Mesothelial cell of epicardium (in vitro differentiated cells): ENCODE results near the gene KCNMA1. TPM values are rescaled to one million over a fixed set of nuclear protein-coding genes. Genes with fewer than 3 reads are reported as not detected.

Experiments used
- DNase-seq, 2 experiments: peaks; one replicate each; pipeline ENCODE4 v3.0.0; 2021; ENCODE audit warnings: low spot score in 2 of 2; ENCODE audit not compliant: unreplicated experiment in 2 of 2
- H3K27ac Mint-ChIP-seq: 2 replicates; pipeline ENCODE4 v1.8.0; 2021; ENCODE audit warnings: mixed read lengths
- H3K27me3 Mint-ChIP-seq: 2 replicates; pipeline ENCODE4 v1.8.0; 2021; ENCODE audit warnings: low read depth, mixed read lengths
- H3K36me3 Mint-ChIP-seq: 2 replicates; pipeline ENCODE4 v1.8.0; 2021; ENCODE audit warnings: mixed read lengths
- H3K4me1 Mint-ChIP-seq: 2 replicates; pipeline ENCODE4 v1.8.0; 2021; ENCODE audit warnings: mixed read lengths
- H3K4me3 Mint-ChIP-seq: 2 replicates; pipeline ENCODE4 v1.8.0; 2021; ENCODE audit warnings: mild to moderate bottlenecking, moderate library complexity, mixed read lengths
- H3K9me3 Mint-ChIP-seq: 2 replicates; pipeline ENCODE4 v1.8.0; 2021; ENCODE audit warnings: mixed read lengths
- total RNA-seq: library from RNA; stranded (reverse); gene quantifications from 3 replicates; pipeline ENCODE4 v1.2.1, GENCODE V29; 2021
- TF ChIP-seq, protein P1 (sequence below): fragments of 200-600 bp; sonication (generic); IDR thresholded peaks from one replicate; pipeline ENCODE4 v1.5.0; 2021; ENCODE audit warnings: antibody characterized with exemption; ENCODE audit not compliant: unreplicated experiment

KCNMA1 gene
- total RNA-seq, 1 donor from 2014 or later: 44.0 TPM

DNA sequence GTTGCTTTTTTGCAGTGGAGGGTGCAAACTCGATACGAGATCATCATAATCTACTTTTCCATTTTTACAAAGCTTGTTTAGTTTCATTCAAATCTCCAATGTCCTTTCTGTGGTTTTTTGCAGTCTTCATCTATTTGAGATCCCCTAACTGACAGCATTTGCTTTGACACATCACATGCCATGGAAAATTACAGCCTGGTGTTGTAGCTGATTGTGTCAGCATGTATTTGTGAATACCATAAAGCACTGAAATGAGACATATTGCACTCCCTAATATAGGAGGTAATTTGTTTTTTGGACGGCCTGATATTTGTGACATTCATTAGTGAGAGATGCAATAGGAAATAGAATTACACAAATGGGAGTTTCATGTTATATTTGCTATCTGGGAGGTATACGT lies 620.8 kb downstream of the KCNMA1 start:
- H3K27ac Mint-ChIP-seq: no peak overlapping the region
- DNase-seq: no peak
- H3K4me3 Mint-ChIP-seq: no peak overlapping the region
- no peaks in the 10 kb centered on the region for H3K4me1 Mint-ChIP-seq
- no peaks in the 10 kb centered on the region for H3K27me3 Mint-ChIP-seq
- TF ChIP-seq, protein P1, sequence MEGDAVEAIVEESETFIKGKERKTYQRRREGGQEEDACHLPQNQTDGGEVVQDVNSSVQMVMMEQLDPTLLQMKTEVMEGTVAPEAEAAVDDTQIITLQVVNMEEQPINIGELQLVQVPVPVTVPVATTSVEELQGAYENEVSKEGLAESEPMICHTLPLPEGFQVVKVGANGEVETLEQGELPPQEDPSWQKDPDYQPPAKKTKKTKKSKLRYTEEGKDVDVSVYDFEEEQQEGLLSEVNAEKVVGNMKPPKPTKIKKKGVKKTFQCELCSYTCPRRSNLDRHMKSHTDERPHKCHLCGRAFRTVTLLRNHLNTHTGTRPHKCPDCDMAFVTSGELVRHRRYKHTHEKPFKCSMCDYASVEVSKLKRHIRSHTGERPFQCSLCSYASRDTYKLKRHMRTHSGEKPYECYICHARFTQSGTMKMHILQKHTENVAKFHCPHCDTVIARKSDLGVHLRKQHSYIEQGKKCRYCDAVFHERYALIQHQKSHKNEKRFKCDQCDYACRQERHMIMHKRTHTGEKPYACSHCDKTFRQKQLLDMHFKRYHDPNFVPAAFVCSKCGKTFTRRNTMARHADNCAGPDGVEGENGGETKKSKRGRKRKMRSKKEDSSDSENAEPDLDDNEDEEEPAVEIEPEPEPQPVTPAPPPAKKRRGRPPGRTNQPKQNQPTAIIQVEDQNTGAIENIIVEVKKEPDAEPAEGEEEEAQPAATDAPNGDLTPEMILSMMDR: no peak
- H3K36me3 Mint-ChIP-seq: no peaks in the 10 kb centered on the region
- no peaks in the 10 kb centered on the region for H3K9me3 Mint-ChIP-seq

DNA sequence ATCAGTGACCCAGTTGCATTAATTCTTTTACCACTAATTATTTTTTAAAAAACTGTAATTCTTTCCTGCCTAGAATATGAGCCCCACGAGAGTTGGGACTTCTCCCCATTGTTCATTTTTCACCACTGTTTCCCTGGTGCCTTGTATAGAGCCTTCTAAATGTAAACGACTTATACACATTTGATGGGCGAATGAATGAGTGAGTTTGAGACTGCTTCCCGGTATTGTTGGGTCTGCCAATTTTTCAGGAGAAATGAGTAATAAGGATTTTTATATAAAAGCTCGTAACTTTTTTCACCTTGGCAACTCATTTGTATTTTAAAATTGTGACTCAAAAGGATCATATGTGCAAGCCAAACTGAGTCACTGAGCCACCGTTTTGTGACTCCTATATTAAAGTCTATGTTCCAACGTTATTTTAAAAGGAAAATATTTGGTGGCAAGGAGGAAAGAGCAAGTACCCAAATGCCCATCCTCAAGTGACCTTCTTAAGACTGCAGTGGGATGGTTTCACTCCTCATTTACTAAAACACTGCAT lies 621.3 kb downstream of the KCNMA1 start:
- Mint-ChIP-seq H3K36me3 (no peaks in the 10 kb centered on the region), H3K4me3 (no peak overlapping the region), H3K4me1 (no peaks in the 10 kb centered on the region), H3K9me3 (no peaks in the 10 kb centered on the region), H3K27ac (no peak overlapping the region), H3K27me3 (no peaks in the 10 kb centered on the region)
- no peak for DNase-seq
- TF ChIP-seq, protein P1: no peak

DNA sequence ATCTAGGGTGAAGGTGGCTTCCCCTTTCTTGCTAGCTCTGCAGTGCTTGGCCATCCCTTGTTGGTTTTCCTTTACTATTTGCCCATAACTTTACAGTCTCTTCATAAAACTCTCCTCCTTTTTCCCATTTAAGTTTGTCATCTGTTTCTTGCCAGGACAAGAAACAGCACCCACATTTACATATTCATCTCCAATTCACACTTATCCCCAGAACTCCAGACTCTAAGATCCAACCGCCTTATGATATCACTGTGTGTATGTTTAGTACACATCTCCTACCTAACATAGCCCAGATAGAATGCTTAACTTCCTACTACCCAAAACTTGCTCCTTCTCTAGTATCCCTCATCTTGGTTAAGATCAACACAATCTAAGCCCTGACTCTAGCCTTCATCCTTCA lies 622.2 kb downstream of the KCNMA1 start:
- no peaks in the 10 kb centered on the region for H3K9me3 Mint-ChIP-seq
- no peaks in the 10 kb centered on the region for H3K36me3 Mint-ChIP-seq
- TF ChIP-seq, protein P1: no peak
- no peak for DNase-seq
- no peak overlapping the region for H3K27ac Mint-ChIP-seq
- H3K4me3 Mint-ChIP-seq: no peak overlapping the region
- H3K27me3 Mint-ChIP-seq: no peaks in the 10 kb centered on the region
- no peaks in the 10 kb centered on the region for H3K4me1 Mint-ChIP-seq

DNA sequence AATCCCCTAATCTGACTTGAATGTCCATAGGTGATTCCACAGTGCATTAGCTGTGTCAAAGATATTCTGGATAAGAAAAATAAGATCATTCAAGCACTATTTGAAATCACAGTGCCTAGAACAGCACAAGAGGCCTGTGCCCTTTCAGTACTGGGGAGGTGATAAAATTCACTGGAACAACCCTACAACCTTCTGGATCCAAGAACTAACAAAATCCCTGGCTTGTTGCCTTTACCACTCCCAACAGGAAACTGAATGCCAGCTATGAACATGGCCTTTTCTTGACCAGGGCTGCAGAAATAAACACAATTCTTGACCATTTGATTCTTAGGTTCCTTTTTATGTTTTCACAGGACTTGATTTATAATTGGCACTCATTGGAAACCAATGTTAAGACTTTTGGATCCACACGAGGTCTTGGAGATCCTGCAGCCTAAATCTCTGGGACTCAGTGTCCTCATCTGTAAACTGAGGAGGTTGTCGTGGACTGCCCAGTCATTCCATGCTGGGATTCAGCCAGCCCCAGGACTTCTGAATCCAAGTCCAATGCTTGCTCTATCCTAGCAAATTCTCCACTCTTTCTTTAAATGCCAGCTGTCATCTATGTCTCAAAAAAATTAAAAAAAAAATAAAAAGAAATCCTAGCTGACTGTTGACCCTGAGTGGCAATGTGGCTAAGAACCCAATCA lies 624.7 kb downstream of the KCNMA1 start:
- Mint-ChIP-seq H3K4me1 (no peaks in the 10 kb centered on the region), H3K4me3 (no peak overlapping the region), H3K27ac (no peak overlapping the region), H3K9me3 (no peaks in the 10 kb centered on the region), H3K36me3 (no peaks in the 10 kb centered on the region), H3K27me3 (no peaks in the 10 kb centered on the region)
- no peak for DNase-seq
- TF ChIP-seq, protein P1: no peak

DNA sequence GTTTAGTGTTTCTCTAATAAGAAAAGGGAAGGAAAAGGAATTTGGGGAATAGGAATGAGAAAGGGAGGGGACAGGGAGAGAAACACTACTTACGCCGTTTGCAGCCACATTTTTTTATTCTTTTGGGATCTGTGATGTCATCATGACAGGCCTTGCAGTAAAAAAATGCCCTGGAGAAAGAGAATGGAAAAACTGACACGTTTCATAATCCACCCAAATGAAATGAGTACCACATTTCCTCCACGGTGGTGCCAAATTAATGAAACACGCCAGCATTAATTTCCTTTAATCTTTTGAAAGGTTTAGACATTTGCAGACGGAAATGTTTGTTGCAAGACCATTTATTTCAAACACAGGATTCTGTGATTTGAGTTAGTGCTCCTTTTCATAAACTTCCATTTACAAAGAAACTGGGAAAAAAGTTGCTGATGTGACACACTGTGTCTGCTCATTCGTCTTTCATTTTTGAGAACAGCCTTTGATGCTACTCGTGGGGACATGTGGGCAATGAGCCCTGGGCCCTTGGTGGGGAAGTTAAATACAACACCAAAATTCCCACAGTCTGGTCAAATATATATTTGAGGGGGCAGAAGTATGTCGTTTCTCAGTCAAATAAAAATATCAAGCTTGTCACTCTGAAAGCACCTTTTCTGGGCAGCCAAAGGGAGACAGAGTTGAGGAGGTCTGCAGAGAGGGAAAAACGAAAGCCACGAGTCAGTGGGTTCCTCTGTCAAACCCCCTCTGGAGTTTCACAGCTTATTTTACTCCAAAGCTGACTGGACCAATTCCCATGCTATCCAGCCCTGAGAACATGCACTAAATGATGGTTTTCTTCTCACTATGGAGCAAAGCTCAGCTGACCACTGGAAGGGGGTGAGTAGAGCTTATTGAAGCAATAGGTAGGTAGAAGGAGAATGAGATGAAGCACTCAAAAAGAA lies 625.5 kb downstream of the KCNMA1 start:
- DNase-seq: no peak
- Mint-ChIP-seq H3K9me3 (no peaks in the 10 kb centered on the region), H3K27me3 (no peaks in the 10 kb centered on the region), H3K27ac (no peak overlapping the region), H3K4me1 (no peaks in the 10 kb centered on the region), H3K4me3 (no peak overlapping the region), H3K36me3 (no peaks in the 10 kb centered on the region)
- TF ChIP-seq, protein P1: no peak
